NCI-H1105 (cell line): ENCODE measurements around the gene PLXNA4.

Source experiments
- DNase-seq: peaks from one replicate; lab custom pipeline; 2025; lab: John Stamatoyannopoulos, UW

PLXNA4 gene

DNA sequence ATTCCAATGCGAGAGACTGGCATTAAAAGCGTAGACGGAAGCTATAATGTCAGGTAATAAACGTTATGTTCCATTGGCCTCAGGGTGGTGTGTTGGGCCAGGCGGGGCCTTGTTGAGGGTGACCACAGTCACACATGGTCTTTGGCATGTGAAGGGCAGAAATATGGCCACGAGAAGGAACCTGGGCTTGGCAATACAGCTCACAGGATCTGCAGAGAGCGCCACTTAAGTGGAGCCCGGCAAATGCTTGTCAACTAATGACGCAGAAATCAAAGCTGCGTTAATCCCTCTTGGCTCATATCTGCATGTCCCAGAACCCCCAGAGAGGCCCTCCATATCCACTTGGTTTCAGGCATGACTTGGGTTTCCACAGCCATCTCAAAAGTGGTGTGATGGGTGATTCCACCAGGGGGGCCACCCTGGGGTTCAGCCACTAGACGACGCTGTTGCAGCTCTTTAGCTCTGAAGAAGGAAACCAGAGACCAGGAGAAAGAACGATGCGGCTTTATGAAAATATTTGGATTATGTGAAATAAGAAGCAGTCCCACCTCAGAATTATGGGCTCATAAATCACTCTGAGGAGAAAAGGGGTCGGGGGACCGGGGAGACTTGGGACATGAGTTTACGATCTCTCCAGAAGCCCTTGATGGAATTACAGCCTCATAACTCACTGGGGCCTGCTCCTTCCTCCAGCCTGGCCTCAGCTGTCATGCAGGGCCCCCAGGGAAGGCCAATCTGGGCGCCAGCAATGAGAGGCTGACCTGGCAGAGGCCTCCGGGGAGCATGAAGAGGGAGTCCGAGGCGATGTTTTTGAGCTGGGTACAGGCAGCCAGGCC lies 462.5 kb downstream of the PLXNA4 start:
- DNase-seq: no peak

DNA sequence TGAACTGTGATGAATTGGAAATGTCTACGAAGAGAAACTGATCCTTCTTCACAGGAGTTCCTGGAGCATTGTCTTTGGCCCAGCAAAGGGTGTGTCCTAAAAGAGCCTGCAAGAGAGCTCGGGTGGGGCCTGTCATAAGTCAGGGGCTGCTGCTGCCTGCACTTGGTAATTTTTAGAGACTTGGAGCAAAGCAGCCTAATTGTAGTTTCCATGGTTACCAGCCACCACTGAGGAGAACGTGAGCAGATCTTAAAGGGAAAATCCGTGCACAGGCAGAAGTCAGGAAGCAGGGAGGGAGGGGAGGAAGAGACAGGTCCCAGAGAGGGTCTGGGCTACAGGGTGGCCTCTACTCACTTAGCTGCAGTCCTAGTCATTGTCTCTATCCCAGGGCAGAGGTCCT lies 463.6 kb downstream of the PLXNA4 start:
- no peak for DNase-seq

DNA sequence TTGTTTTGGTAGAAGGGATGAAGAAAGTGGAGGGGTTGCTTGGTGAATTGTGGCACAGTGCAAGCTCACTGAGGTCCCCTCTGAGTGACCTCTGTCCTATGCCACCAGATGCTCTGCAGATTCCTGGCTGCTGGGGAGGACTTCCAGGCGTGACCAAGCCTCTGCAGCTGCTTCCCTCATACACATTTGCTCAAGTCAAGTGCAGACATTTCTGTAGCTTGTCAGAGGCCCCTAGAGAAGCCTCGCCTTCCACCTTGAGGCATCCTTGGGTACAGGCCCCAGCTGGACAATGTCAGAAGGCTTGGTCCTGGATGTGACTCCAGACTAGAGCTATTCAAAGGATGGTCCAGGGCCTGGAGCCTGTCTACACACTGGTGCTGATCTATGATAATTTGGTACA lies 464.2 kb downstream of the PLXNA4 start:
- DNase-seq: no peak

DNA sequence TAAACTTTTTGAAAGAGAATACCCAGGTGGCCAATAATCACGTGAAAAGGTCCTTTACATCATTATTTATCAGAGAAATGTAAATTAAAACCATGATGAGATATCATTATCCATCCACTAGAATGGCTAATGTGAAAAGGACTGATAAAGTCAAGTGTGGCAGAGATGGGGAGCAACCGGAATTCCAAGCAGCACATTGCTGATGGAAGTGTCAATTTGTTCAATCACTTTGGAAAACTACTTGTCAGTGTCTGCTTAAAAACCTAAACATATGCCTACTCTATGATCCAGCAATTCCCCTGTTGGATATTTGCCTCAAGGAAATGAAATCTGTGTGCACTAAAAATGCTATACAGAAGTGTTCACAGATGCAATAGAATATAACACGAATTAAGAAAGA lies 465.6 kb downstream of the PLXNA4 start:
- DNase-seq: no peak

DNA sequence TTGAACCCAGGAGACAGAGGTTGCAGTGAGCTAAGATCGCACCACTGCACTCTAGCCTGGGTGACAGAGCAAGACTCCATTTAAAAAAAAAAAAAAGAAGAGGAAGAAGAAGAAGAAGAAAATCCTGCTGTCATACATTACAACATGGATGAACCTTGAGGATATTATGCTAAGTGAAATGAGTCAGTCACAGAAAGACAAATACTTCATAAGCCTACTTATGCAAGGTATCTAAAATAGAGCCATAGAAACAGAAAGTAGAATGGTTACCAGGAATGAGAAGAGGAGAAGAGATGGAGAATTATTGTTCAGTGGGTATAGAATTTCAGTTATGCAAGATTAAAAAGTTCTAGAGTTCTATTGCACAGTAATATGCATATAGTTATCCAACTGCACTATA lies 466.5 kb downstream of the PLXNA4 start:
- no peak for DNase-seq

DNA sequence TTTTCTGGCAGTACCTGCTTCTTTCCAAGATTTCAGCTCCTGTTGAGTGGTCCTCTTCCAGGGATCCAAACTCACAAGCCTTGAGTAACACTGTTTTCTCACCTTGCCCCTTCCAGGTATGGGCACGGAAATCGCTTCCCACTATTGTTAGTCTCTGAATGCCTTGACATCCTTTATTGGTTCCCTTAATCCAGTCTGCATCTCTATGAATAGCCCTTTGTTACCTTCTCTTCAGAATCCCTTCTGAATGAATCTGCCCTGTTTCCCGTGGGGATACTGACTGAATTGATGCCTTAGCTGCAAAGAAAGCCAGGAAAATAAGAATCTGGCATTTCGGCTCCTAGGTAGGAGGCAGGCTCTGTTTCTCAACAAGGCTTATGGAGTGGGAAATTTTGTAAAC lies 467.7 kb downstream of the PLXNA4 start:
- DNase-seq: no peak

DNA sequence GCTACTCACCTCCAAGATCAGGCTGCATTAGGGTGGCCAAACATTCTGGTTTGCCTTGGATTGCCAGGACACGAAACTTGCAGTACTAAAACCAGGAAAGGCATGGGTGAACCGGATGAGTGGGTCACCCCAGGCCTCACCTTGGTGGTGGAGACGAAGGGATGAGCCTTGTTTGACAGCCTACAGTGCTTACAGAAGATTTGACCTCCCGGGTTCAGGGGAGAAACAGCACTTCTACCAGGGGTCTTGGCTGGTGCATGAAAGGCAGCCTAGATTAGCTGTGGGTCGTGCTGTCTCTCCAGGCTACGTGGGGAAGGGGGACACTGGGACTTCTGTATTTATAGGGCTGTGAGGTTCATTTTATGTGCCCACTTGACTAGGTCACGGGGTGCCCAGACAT lies 469.8 kb downstream of the PLXNA4 start:
- no peak for DNase-seq

DNA sequence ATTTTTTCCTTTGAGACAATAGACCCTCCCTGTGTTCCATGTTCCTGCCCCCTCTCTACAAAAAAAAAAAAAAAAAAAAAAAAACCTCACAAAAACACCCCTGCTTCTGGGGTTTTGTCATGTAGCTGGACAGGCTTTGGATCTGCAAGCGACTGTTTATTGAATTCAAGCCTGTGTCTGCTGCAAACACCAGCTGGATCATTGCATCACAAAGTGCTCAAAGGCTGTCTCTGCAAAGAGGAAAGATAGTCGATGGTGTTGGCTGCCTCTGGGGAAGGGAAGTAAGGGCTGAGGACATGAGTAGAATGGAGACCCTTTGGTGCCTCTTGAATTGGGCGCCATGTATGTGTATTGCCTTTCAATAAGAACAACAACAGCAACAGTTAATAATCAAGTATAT lies 471.2 kb downstream of the PLXNA4 start:
- no peak for DNase-seq

DNA sequence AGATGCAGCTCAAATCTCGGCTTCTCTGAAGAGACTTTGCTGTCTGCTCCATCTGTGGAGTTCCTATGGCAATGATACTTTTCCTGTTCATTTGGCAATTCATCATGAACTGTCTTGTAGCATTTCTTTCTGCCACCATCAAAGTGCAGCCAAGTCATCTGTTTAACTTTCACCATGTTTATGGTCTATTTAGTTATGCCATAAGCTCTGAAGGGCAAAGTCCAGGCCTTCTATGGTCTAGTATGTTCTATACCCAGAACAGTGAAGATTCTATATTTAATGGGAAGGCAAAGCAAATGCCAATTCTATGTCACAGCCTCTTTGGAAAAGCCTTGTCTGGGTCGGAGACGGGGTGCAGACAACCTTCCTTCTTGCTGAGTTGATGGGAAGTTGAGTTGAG lies 472.6 kb downstream of the PLXNA4 start:
- DNase-seq: no peak

DNA sequence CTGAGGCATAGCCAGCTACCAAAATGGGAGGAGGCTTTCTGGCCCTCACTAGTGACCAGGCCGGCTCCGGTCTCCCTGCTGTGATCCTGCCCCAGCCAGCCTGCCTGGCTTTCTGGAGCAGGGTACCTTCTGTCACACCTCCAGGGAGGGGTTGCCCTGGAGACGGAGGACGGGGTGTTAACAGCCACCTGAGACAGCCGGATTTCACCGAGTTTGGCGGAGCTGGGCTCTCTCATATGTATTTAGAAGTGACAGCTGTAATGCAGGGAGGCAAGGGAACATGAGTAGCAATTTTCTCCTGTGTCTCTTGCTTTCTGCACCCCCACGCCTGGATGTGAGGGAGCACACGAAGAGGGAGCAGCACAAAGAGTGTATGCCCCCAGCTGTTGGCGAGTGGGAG lies 473.3 kb downstream of the PLXNA4 start:
- no peak for DNase-seq

DNA sequence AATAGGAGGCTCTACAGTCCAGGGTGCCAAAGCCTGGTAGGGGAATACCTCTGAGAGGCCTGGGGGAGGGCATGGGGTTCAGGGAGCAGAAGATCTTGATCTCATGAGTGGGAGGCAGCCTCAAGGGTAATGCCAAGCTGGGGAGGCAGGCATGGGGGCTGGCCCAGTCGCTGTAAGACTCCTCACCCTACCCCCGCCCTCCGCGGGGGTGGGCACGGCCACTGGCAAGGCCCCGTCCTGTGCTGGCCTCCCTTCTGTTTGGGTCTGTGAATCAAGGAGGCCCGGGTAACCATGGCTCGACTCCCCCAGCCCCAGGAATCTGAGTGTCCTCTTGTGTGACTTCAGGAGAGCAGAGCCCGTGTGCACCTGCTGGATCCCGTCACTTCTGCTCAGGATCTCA lies 473.9 kb downstream of the PLXNA4 start:
- no peak for DNase-seq

DNA sequence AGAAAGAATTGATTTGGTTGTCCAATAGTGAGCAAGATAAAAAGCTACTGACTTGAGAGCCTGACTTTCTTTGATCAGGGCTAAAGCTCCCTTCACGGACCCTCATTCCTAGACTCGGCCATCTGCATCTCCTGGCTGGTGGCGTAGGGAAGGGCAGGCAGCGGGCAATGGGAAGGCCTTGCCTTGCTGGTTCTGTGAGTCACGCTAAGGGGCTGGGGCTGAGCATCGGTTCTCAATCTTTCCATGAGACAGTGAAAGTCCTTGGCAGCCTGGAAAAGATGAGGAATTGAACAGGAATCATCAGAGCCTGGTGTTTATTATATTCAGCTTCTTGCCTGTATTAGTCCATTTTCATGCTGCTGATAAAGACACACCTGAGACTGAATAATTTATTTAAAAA lies 475.3 kb downstream of the PLXNA4 start:
- no peak for DNase-seq

DNA sequence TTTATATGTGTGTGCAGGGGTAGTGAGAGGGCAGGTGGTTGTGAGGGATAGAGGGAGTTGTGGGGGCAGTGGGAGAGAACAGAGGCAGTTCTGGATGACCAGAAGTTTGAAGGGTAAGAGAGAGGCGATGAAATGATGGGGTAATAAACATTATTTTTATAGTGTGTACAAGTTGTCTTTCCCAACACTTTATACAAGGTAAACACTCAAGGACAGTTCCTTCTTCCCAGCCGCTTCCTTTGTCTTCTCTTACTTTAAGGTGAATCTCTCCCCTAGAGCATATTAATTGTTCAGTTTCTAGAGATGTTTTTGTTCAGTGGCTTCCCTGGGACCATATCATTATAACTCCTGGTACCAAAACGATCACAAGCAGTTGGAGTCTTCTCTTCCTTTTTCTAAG lies 475.8 kb downstream of the PLXNA4 start:
- DNase-seq: no peak

DNA sequence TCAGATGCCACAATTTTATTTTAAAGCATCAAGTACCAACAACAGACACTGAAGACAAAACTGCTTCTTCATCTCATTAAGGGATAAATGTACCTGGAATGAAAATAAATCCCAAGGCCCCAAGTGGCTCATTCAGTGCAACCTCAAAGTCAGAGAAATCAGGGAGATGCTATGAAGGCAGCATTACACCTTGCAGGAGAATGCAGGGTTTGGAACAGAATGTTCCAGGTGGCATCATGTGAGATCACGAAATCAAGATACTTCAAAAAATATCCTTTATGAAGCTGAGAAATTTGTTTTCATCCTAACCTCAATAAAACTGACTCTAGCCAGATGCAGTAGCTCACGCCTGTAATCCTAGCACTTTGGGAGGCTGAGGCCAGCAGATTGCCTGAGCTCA lies 477.1 kb downstream of the PLXNA4 start:
- DNase-seq: no peak

DNA sequence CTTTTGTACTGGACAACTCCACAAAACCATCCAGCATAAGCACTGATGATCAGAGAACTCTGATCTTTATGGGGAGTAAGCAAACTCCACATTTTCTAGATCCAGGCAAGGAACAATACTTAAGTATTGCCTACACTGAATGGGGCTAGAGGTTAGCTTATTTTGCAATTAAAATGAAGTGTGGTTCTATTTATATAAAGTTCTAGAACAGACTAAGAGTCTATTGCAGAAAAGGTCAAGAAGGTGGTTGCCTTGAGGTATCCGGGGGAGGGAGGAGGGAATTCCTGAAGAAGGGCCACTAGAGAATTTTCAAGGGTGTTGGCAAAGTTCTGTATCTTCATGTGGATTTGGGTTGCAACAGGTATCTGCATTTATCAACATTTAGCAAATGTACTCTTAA lies 477.9 kb downstream of the PLXNA4 start:
- no peak for DNase-seq

DNA sequence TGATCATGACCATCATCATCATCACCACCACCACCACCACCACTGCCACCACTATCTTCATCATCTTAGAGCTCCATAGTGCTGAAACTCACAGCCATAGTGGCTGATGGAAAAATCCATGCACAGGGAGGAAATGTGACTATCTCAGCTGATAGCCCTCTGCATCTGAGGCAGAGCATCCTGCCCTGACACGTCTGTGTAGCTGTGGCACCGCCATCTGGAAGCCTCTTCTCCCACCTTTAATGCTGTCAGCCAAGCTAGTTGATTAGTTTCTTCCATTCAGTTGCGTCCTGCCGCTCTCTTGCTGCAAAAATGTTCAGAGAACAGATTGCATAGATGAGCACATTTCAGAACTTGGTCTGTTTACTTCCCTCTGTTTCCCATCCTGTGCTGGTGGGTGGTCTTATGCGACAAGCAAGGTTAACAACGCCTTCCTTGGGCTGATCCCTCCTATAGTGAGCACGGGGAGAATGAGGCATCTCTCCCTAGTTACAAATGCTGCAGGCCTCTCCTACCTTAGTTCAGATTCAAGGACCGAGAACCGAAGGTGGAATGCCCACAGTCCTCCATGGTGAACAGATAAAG lies 478.6 kb downstream of the PLXNA4 start:
- no peak for DNase-seq

DNA sequence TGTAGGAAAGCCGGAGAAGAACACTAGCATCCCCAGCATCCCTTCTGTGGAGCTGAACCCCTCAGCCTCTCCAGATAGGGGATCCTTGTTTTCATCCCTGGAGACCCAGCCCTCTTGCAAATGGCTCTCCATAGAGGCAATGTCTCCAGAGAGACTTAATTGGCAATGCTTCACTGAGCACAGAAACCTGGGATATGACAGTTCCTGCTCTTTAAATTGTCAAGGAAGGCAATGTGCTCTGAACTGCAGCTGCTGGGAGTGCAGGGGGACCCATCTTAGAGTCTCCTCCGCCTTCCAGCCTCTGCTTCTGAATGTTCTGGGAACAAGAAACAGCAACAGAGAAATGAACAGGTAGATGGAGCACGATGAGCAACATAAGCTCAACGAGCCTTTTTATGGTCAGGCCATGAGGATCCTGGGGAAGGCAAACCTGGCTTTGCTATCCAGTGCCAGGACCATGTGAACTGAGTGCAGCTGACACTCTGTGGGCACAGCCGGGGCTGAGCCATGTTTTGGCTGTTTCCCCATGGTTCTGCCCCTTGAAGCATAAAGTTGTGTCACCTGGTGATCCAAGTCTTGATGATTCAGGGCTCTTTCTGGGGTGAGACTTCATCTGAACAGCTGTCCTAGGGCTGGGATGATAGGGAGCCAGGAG lies 481.0 kb downstream of the PLXNA4 start:
- no peak for DNase-seq

DNA sequence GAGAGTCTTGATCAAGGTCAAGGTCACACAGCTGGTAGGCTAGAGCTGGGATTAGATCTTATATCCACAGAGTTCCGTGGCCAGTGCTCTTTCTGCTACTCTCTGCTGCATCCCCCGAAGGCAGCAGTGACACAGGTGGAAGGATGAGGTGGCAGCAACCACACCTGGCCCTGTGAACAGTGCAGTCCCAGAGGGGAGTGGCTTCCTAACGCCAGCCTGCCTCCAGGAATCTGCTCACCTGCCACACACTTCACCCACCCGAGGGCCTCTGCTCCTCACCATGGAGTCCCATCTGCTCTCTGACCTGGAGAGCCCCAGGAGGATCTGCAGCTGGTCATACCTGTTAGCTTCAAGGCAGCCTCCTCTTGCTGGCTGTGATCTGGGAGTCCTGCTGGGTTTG lies 484.2 kb downstream of the PLXNA4 start:
- no peak for DNase-seq

DNA sequence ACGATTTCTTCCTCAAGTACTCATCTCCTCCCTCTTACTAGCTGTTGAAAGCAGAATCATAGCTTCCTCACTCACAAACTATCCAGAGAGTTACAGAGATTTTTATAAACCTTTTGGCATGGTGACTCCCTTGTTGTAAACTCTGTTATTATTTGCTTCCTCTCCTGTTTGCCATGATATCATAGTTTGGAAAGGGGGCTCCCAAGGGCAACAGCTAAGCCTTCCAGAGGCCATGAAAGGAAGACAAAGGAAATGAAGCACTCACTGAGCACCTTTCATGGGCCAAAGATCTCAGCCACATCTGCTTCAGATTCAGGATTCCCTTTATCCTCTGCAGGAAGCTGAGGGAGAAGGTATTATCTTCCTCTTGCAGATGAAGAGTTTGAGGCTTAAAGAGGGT lies 484.6 kb downstream of the PLXNA4 start:
- DNase-seq: no peak

DNA sequence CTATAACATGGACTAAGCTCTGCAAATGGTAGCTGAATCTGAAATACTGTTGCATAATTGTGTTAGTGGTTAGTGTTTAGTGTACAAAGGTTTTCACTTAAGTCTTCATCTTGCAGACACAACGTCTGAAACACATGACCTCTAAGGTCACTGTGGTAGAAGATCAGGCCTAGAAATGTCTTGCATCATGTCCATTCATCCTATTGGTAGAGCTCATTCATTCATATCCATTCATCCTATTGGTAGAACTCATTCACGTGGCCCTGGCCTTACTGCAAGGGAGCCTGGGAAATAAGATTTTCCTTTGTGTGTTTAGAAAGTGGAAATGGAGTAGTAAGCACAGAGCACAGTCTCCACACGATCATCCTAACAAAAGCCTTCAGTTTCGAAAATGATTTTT lies 485.8 kb downstream of the PLXNA4 start:
- DNase-seq: no peak

DNA sequence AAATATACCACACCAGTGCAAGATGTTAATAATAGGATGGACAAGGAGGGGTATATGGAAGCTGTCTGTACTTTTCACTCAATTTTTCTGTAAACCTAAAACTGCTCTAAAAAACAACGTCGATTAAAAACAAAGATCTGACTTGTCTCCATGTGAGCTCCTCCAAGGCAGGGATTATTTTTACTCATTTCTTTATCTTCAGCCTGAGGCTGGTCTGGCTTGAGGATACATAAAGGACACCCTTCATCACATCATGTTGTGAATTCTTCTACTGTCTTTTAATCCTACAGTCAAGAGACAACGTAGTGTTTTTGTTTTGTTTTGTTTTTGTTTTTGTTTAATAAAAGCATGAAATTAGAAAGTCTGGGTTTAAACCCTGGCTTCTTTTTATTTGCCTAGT lies 486.9 kb downstream of the PLXNA4 start:
- no peak for DNase-seq

DNA sequence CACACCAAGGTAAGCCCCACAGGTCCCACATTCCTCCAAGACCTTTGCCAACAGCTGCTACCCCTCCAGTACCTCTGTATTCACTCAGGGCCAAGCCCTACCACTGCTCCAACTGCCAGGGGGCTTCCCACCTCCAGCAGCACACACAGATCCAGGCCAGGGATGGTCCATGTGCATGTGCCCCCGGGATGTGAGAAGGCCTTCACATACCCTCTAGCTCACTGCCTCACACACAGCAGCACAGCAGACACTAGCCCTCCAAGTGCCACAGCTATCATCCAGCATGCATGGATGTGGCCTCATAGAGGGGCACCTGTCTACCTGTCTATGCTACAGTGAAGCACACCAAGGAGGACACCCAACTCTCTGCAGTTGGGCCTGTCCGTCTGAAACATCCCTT lies 488.8 kb downstream of the PLXNA4 start:
- DNase-seq: no peak

DNA sequence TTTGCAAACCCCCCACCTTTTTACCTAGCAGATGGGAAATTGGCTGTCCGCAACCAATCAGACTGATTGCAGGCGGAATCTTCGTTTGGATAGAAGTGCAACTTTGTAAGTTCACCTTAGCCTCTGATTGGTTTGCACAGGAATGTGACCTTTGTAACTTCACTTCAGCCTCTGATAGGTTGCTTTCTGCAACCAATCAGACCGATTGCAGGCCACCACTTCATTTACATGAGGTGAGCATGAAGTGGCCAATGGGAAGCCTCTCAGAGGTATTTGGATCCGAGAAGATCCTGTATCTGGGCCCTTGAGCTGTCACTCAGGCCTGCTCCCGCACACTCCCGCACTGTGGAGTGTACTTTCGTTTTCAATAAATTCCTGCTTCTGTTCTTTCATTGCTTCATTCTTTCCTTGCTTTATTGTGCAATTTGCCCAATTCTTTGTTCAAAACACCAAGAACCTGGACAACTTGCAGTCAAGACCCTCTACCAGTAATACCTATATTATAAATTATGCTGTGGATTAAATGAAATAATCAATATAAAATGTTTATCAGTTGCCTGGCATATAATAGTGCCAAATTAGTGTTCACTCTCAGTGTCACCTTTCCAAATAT lies 491.4 kb downstream of the PLXNA4 start:
- no peak for DNase-seq
